ENCODE measurements around the gene GANAB.

DNA sequence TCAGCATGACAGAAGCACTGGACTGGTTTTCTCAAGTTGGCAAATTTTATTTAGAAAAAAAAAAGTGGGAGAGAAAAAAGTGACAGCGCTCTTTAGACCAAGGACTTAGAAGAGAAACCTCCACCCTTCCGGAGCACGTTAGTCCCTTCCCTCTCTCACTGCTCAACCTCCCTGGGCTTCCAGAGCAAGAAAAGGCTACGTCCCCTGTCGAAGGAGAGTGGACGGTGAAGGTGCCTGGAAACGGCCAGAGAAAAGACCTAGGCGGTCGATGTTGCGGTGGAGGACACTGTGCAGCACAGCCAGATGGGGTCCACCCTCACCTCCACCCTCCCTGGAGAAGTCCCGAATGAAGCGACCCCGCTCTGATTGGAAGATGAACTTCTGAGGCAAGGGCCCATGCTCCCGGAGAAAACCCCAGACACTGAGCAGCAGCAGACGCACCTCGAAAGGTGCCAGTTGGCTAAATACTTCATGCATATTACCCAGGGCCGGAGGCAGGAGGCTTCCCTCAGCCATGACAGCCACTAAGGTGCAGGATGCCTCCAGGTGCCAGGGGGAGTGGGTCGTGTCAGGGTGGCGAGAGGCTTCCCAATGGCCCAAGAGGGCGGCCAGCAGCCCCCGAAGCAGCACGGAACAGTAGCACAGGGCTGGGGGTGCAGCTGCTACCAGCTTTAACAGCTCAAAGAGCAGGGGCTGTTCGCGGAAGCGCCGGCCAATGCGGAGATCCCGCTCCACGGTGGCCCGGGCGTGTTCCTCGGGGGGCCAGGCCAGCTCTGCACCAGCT is 604 bp upstream of the GANAB start:
- TF ChIP-seq CTCF (IDR thresholded peaks at IDR 0.05) (no peak), POLR2A (IDR thresholded peaks at IDR 0.05) (no peak)

All from thyroid gland (tissue), 4 donors.